ENCODE results near the gene EBNA1BP2. TPM values are rescaled to one million over a fixed set of nuclear protein-coding genes. Genes with fewer than 3 reads are reported as not detected.
"Not testable (repeated sequence)": the region's sequence is repeated elsewhere in the genome, so short reads cannot be mapped to it uniquely, and the experiment has no call there.

EBNA1BP2 gene
- polyA plus RNA-seq, 1 donor: 31.7 TPM

DNA sequence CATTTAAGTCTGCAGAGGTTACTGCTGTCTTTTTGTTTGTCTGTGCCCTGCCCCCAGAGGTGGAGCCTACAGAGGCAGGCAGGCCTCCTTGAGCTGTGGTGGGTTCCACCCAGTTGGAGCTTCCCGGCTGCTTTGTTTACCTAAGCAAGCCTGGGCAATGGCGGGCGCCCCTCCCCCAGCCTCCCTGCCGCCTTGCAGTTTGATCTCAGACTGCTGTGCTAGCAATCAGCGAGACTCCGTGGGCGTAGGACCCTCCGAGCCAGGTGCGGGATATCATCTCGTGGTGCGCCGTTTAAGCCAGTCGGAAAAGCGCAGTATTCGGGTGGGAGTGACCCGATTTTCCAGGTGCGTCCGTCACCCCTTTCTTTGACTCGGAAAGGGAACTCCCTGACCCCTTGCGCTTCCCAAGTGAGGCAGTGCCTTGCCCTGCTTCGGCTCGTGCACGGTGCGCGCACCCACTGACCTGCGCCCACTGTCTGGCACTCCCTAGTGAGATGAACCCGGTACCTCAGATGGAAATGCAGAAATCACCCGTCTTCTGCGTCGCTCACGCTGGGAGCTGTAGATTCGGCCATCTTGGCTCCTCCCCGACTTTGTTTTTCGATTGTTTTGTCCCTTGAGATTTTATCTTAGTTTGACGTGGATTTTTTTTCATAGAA, 52.0 kb downstream of the EBNA1BP2 start:
- DNase-seq (ENCODE audit: low read depth): not testable (repeated sequence)

Other genes starting within 250 kb of the EBNA1BP2 start
- gene SLC2A1, start 213.4 kb downstream of the EBNA1BP2 start, polyA plus RNA-seq (ENCODE audit: insufficient read length): 22.1 TPM
- gene CFAP57, start within 50 bp of the EBNA1BP2 start, polyA plus RNA-seq (ENCODE audit: insufficient read length): 0.08 TPM
- not detected for gene TMEM125, start 97.7 kb upstream of the EBNA1BP2 start, polyA plus RNA-seq (ENCODE audit: insufficient read length)
- not detected for gene C1orf210, start 113.3 kb upstream of the EBNA1BP2 start, polyA plus RNA-seq (ENCODE audit: insufficient read length)
- gene TIE1, start 128.7 kb upstream of the EBNA1BP2 start, polyA plus RNA-seq (ENCODE audit: insufficient read length): 42.5 TPM
- gene MPL, start 165.5 kb upstream of the EBNA1BP2 start, polyA plus RNA-seq (ENCODE audit: insufficient read length): 0.22 TPM
- 14.3 TPM for gene CDC20, start 186.7 kb upstream of the EBNA1BP2 start, polyA plus RNA-seq (ENCODE audit: insufficient read length)
- gene ELOVL1, start 195.7 kb upstream of the EBNA1BP2 start, polyA plus RNA-seq (ENCODE audit: insufficient read length): 30.1 TPM
- gene MED8, start 217.5 kb upstream of the EBNA1BP2 start, polyA plus RNA-seq (ENCODE audit: insufficient read length): 20.0 TPM
- 14.5 TPM for gene SZT2, start 217.6 kb upstream of the EBNA1BP2 start, polyA plus RNA-seq (ENCODE audit: insufficient read length)

Measured in forelimb muscle (tissue), 1 donor.